Inferior parietal cortex (tissue), 1 donor: ENCODE data around the gene C1orf198.

Experiments used
- DNase-seq: peaks from one replicate; pipeline ENCODE4 v3.0.0-alpha.2; 2016; ENCODE audit errors: extremely low spot score

Gene C1orf198

DNA sequence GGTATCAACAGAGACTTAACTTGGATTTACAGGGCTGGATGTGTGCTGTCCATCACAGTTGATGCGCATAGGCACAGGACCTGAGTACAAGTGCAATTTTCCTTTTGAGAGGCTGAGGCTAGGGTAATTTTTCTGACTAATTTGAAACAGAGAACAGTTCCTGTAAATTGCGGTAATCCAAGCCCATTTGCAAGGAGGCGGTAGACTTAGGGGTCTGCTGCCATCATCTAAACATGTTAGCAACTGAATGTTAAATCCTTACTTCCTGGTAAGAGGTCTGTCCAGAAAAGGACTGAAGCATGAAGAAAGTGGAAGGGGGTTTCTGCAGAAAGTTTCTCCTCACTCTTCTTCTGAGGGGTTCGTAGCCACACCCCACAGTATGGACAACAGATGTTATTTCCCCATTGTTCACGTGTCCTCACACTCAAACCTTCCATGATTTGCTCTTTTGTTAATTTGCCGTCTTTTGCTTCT, 23.7 kb upstream of the C1orf198 start:
- no peak for DNase-seq

DNA sequence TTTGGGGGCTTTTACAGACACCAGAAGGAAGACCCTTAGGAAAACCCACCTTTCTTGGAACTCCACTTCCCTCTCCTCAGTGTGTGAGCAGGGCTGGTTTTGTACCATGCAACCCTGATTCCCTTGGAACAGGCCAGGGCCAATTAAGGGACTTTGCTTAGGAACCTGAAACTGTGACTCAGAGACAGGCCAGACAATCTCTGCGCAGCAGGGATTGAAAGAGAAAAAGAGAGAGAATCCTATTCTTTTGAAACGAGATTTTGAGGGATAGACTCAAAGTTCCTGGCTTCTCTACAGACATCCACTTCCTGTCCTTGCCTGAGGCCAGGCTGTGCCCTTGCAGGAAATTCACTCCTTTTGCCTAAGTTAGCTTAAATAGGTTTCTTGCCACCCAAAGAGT, 23.1 kb upstream of the C1orf198 start:
- DNase-seq, result no peak

GRCh38 chr1:230884646-230885045, 16.3 kb upstream of the C1orf198 start:
- DNase-seq, result no peak

DNA sequence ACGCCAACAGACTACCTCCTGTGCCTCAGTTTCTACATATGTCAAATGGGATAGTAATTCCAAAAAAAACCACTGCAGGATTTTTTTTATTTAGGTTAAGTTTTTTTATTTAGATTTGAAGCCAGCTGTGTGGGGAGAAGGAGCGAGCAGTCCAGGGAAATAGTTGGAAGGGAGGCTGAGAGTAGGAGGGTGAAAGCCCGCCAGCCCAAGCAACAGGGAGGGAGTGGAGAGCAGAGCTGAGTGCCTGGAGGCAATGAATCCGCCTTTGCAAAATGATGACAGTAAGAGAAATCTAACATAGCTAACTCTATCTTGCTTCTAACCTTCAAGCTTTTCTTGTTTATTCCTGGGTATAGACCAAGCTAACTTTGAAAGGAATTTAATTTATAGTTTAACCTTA, 15.6 kb upstream of the C1orf198 start:
- no peak for DNase-seq

DNA sequence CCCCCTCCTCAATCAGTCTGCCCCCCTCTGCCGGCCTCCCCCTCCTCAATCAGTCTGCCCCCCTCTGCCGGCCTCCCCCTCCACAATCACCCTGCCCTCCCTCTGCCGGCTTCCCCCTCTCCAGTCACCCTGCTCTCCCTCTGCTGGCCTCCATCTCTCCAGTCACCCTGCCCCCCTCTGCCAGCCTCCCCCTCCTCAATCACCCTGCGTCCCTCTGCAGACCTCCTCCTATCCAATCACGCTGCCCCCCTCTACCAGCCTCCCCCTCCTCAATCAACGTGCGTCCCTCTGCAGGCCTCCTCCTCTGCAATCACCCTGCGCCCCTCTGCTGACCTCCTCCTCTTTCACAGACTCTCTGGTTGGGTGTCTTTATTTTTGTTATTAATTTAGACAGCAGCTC, 11.5 kb upstream of the C1orf198 start:
- DNase-seq, result no peak

- DNase-seq, result no peak
Observed at GRCh38 chr1:230878591-230878990, 10.3 kb upstream of the C1orf198 start.

- no peak for DNase-seq
Observed at GRCh38 chr1:230877924-230878590, 9.7 kb upstream of the C1orf198 start.

GRCh38 chr1:230877146-230877923, 9.0 kb upstream of the C1orf198 start:
- DNase-seq, result no peak

GRCh38 chr1:230876660-230877059, 8.3 kb upstream of the C1orf198 start:
- DNase-seq, result no peak

- no peak for DNase-seq
Observed at GRCh38 chr1:230875370-230875769, 7.0 kb upstream of the C1orf198 start.

- DNase-seq, result no peak
Observed at GRCh38 chr1:230870916-230871315, 2.6 kb upstream of the C1orf198 start.

- no peak for DNase-seq
Observed at GRCh38 chr1:230869500-230869899, 1.2 kb upstream of the C1orf198 start.

GRCh38 chr1:230868736-230869385, 540 bp upstream of the C1orf198 start:
- DNase-seq, result no peak

GRCh38 chr1:230867101-230867902, 1.0 kb downstream of the C1orf198 start:
- peak; percentile 69 for DNase-seq

DNA sequence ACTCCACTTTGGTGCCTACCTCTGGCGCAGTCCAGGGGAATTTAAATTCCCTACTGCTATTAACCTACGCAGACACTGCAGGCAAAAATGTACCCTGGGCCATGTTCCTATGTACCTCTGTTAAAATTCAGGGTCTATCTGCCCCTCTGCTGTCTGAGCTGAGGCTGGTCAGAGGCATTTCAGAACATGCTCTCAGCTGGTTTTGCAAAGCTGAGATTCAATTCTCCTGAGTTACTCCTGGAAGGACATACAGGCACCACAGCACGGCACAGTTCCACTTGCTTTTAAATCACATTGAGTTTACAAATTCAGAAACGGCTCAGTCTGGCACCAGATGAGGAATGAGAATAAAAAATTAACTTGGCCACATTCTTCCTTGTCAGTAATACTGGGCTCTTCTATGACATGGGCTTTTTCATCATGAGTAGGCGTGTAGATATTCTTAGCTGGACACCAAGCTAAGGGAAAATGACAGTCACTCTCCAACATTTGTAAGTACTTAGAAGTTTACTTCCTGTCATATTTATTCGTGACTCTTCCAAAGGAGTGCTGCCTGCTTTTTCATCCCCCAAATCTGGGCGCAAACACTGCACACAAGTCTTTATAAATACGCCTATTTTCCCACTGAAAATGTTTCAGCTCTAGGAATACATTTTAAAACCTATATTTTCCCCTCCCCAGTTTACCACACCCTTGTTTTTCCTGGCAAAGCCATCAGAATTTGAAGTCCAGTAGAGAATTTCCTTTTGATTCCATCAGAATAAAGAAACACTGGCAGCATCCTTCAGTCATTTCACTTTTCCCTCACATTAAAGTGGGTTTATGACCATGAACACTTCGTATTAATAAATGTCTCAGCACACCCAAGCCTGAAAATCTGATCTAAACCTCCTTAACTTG, 1.9 kb downstream of the C1orf198 start:
- DNase-seq, result peak; percentile 73

DNA sequence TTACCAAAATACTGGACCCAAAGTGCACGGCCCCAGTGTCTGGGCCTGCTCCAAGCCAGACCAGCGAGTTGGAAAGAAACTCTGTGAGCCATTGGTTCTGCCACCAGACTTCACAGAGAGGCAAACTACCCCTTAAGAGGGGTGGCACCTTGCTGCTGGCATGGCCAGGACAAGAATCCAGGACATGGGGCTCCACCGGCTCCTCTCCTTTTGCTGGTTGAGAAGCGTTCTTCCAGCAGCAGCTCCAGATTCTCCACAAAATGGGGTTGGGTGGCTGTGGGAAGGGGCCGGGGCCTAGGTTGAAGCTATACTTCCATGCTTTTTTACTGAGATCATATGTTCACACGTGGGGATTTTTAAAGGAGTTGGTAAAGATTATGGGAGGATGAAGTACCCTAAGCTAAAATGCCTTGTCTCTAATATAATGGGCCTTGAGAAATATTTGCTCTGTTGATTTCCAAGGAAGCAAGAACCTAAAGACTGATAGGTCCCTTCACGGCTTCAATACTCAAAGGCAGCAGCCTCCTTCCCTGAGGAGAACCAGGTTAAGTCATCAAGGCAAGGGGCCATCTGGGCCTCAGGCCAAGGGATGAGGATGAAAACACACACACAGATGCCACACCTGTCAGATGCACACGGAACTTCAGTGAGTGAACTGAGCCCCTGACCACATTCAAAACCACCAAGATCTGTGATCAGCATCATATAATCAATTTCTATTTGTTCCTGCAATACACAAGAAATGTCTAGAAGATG, 3.1 kb downstream of the C1orf198 start:
- no peak for DNase-seq

DNA sequence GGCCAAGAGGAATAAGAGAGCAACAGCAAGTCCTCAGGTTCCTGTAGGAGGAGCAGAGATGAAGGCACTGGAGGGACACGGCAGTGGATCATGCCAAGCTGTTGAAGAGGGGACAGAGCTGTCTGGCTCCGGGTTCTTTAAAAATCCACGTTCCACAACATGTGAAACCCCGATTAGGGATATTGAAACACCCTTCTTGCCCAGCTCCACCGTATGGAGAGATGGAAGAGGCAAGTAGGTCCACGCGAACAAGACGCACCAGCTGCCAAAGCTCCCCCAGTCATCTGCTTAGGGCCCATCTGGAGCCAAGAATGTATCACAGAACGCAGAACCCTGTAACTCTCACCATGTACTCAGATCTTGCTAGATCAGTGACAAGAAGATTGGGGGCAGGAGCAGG, 3.9 kb downstream of the C1orf198 start:
- DNase-seq, result peak; percentile 73

GRCh38 chr1:230863449-230863848, 4.9 kb downstream of the C1orf198 start:
- DNase-seq, result no peak

GRCh38 chr1:230861970-230862595, 6.2 kb downstream of the C1orf198 start:
- DNase-seq, result no peak

- DNase-seq, result no peak
Observed at GRCh38 chr1:230861489-230861888, 6.8 kb downstream of the C1orf198 start.
